IMR-90 (cell line): ENCODE results near the gene UBA1. TPM values are rescaled to one million over a fixed set of nuclear protein-coding genes. Genes with fewer than 3 reads are reported as not detected.

Experiments
- ATAC-seq: fragments of 200-7000 bp; cut with Tn5 transposase; 2 replicates; pipeline ENCODE4 v1.9.1; 2020; ENCODE audit warnings: low read depth, mild to moderate bottlenecking, moderate library complexity
- BruUV-seq: library from RNA; stranded (reverse); fragments of 400-500 nt; replicated peaks from 2 replicates; lab custom pipeline; 2021; lab: Mats Ljungman, UMichigan
- CTCF ChIA-PET: fragments of 300-600 bp; formaldehyde crosslinking; extraction: SDS; loops from one replicate; lab custom pipeline; 2021; ENCODE audit warnings: antibody characterized with exemption; lab: Yijun Ruan, JAX
- POLR2A ChIA-PET: fragments of 300-600 bp; sonication (Branson Sonifier 250); formaldehyde crosslinking; loops from one replicate; lab custom pipeline; 2022; ENCODE audit warnings: antibody characterized with exemption; ENCODE audit not compliant: unreplicated experiment; lab: Charles Lee
- DNase-seq: peaks from one replicate; pipeline ENCODE4 v3.0.0; 2013
- H2AFZ ChIP-seq: replicated peaks from 2 replicates; pipeline ENCODE3; 2013; ENCODE audit warnings: low read length, mild to moderate bottlenecking; ENCODE audit not compliant: poor library complexity
- H2AK5ac ChIP-seq: 2 replicates; pipeline ENCODE4 v1.6.1; 2013; ENCODE audit warnings: low read depth, low read length, inconsistent platforms
- H2AK9ac ChIP-seq: replicated peaks from 2 replicates; pipeline ENCODE3; 2013; ENCODE audit warnings: mild to moderate bottlenecking, low read depth, low read length, moderate library complexity; ENCODE audit not compliant: poor library complexity
- H2BK120ac ChIP-seq: 2 replicates; pipeline ENCODE4 v1.6.1; 2013; ENCODE audit warnings: low read depth, low read length, inconsistent platforms
- H2BK15ac ChIP-seq: 3 replicates; pipeline ENCODE4 v1.6.1; 2013; ENCODE audit warnings: low read depth, low read length, inconsistent platforms
- H2BK20ac ChIP-seq: 2 replicates; pipeline ENCODE4 v1.6.1; 2013; ENCODE audit warnings: low read depth, mild to moderate bottlenecking, inconsistent platforms, low read length, moderate library complexity
- H2BK5ac ChIP-seq: 2 replicates; pipeline ENCODE4 v1.6.1; 2013; ENCODE audit warnings: mild to moderate bottlenecking, low read depth, low read length, inconsistent platforms; ENCODE audit not compliant: poor library complexity, severe bottlenecking
- H3K14ac ChIP-seq: replicated peaks from 2 replicates; pipeline ENCODE4 v1.6.1; 2013; ENCODE audit warnings: low read depth, low read length, inconsistent platforms
- H3K18ac ChIP-seq: 2 replicates; pipeline ENCODE4 v1.6.1; 2013; ENCODE audit warnings: low read depth, low read length, control low read depth
- H3K23ac ChIP-seq: 2 replicates; pipeline ENCODE4 v1.6.1; 2013; ENCODE audit warnings: low read depth, low read length, inconsistent platforms
- H3K27ac ChIP-seq: 2 replicates; pipeline ENCODE4 v1.5.1; 2013; ENCODE audit warnings: mild to moderate bottlenecking, control low read depth, low read length; ENCODE audit not compliant: insufficient read depth
- H3K27me3 ChIP-seq: 2 replicates; pipeline ENCODE4 v1.6.1; 2013; ENCODE audit warnings: low read length; ENCODE audit not compliant: control insufficient read depth, insufficient read depth
- H3K36me3 ChIP-seq: 2 replicates; pipeline ENCODE4 v1.6.1; 2013; ENCODE audit warnings: low read length, mixed read lengths; ENCODE audit not compliant: control insufficient read depth, insufficient read depth
- H3K4ac ChIP-seq: 2 replicates; pipeline ENCODE4 v1.6.1; 2013; ENCODE audit warnings: low read depth, low read length, inconsistent platforms
- H3K4me1 ChIP-seq: 2 replicates; pipeline ENCODE4 v1.6.1; 2013; ENCODE audit warnings: low read length, mixed read lengths; ENCODE audit not compliant: control insufficient read depth, insufficient read depth
- H3K4me2 ChIP-seq: 2 replicates; pipeline ENCODE4 v1.6.1; 2013; ENCODE audit warnings: low read depth, mild to moderate bottlenecking, control low read depth, low read length, moderate library complexity
- H3K4me3 ChIP-seq: 2 replicates; pipeline ENCODE4 v1.5.1; 2013; ENCODE audit warnings: low read depth, mild to moderate bottlenecking, control low read depth, low read length, moderate library complexity; ENCODE audit not compliant: insufficient read depth
- H3K56ac ChIP-seq: 2 replicates; pipeline ENCODE4 v1.6.1; 2013; ENCODE audit warnings: low read length, inconsistent platforms; ENCODE audit not compliant: insufficient read depth; ENCODE audit errors: extremely low read depth
- H3K79me1 ChIP-seq, 2 experiments: 2 replicates each; pipeline ENCODE4 v1.6.1; 2013; ENCODE audit warnings: low read length in 2 of 2, inconsistent platforms in 1 of 2, low read depth in 1 of 2
- H3K9ac ChIP-seq: 2 replicates; pipeline ENCODE4 v1.6.1; 2013; ENCODE audit warnings: low read depth, low read length, control low read depth
- H3K9me1 ChIP-seq: 2 replicates; pipeline ENCODE4 v1.6.1; 2013; ENCODE audit warnings: low read length, inconsistent platforms; ENCODE audit not compliant: insufficient read depth
- H3K9me3 ChIP-seq: 2 replicates; pipeline ENCODE4 v1.6.1; 2013; ENCODE audit warnings: low read length; ENCODE audit not compliant: control insufficient read depth, insufficient read depth
- H4K20me1 ChIP-seq: 2 replicates; pipeline ENCODE4 v1.6.1; 2013; ENCODE audit warnings: low read length, inconsistent platforms; ENCODE audit not compliant: insufficient read depth
- H4K5ac ChIP-seq: 2 replicates; pipeline ENCODE4 v1.6.1; 2013; ENCODE audit warnings: mild to moderate bottlenecking, low read depth, low read length, control low read depth
- H4K8ac ChIP-seq, 2 experiments: 2 replicates each; pipeline ENCODE4 v1.6.1; 2013; ENCODE audit warnings: low read depth in 2 of 2, low read length in 2 of 2, control low read depth in 1 of 2, inconsistent platforms in 1 of 2
- H4K91ac ChIP-seq: 2 replicates; pipeline ENCODE4 v1.6.1; 2013; ENCODE audit warnings: low read depth, low read length, inconsistent platforms; ENCODE audit not compliant: insufficient read depth
- CEBPB ChIP-seq: IDR thresholded peaks from 2 replicates; pipeline ENCODE4 v1.6.1; 2012; ENCODE audit warnings: low read depth, low read length, improper control_type of control experiment
- CHD1 ChIP-seq: IDR thresholded peaks from 2 replicates; pipeline ENCODE4 v1.6.1; 2012; ENCODE audit warnings: low read depth, low read length, improper control_type of control experiment
- FOS ChIP-seq: fragments of 150-350 bp; IDR thresholded peaks from 2 replicates; pipeline ENCODE4 v1.6.1; 2016; ENCODE audit warnings: low read depth, low read length
- MAFK ChIP-seq: IDR thresholded peaks from 2 replicates; pipeline ENCODE4 v1.6.1; 2012; ENCODE audit warnings: low read depth, low read length, improper control_type of control experiment
- MAZ ChIP-seq: IDR thresholded peaks from 2 replicates; pipeline ENCODE4 v1.6.1; 2012; ENCODE audit warnings: low read depth, mild to moderate bottlenecking, low read length, improper control_type of control experiment, moderate library complexity, borderline replicate concordance
- MXI1 ChIP-seq: IDR thresholded peaks from 2 replicates; pipeline ENCODE4 v1.6.1; 2012; ENCODE audit warnings: low read depth, mild to moderate bottlenecking, low read length, moderate library complexity, borderline replicate concordance
- NFE2L2 ChIP-seq: fragments of 150-350 bp; IDR thresholded peaks from 2 replicates; pipeline ENCODE4 v1.6.1; 2016; ENCODE audit warnings: low read depth, mild to moderate bottlenecking, low read length
- RAD21 ChIP-seq: IDR thresholded peaks from 2 replicates; pipeline ENCODE4 v1.6.1; 2012; ENCODE audit warnings: low read length, improper control_type of control experiment
- RCOR1 ChIP-seq: IDR thresholded peaks from 2 replicates; pipeline ENCODE4 v1.6.1; 2012; ENCODE audit warnings: mild to moderate bottlenecking, low read length, improper control_type of control experiment; ENCODE audit not compliant: insufficient replicate concordance
- RFX5 ChIP-seq: IDR thresholded peaks from 2 replicates; pipeline ENCODE4 v1.8.0; 2012; ENCODE audit warnings: low read depth, mild to moderate bottlenecking, low read length, moderate library complexity
- SMC3 ChIP-seq: fragments of 150-350 bp; IDR thresholded peaks from 2 replicates; pipeline ENCODE4 v1.6.1; 2016; ENCODE audit warnings: low read depth, mild to moderate bottlenecking, antibody characterized with exemption, low read length, moderate library complexity
- WGBS, 2 experiments: methylation state at CpG; one replicate each; pipeline versions ENCODE4 v1.1.5 to v1.1.7; 2013; ENCODE audit warnings: missing lambda C conversion rate in 2 of 2; ENCODE audit not compliant: insufficient read length in 1 of 2; ENCODE audit errors: extremely low coverage in 2 of 2; 5-methylcytosine and 5-hydroxymethylcytosine counted together
- dilution Hi-C: fragments of 300-500 bp; cut with HindIII; formaldehyde crosslinking; loops from one replicate; pipeline ENCODE4 v1.14.3; 2018; ENCODE audit warnings: low sequenced_read_pairs; ENCODE audit not compliant: unreplicated experiment
- in situ Hi-C: fragments of 300-500 bp; cut with MboI; formaldehyde crosslinking; loops from 3 replicates; pipeline ENCODE4 v1.14.3; 2019; ENCODE audit warnings: low sequenced_read_pairs, inconsistent platforms, mixed read lengths
- intact Hi-C: fragments of 100-400 bp; cut with micrococcal nuclease; formaldehyde crosslinking; loops from 2 replicates; pipeline ENCODE4 v1.10.0; 2022
- polyA plus RNA-seq, 3 experiments: library from polyadenylated mRNA; depleted of rRNA; stranded (reverse); fragments of >200 nt; gene quantifications; 2 replicates each; pipeline ENCODE4 v1.2.3, GENCODE V29; 2012; ENCODE audit warnings: low replicate concordance in 1 of 3
- total RNA-seq: library from RNA; depleted of rRNA; stranded (reverse); fragments of >200 nt; gene quantifications from 2 replicates; pipeline ENCODE4 v1.2.3, GENCODE V29; 2012
- TF ChIP-seq, protein P1 (sequence below): conservative IDR thresholded peaks from 2 replicates; pipeline ENCODE4 v1.5.1; 2012; ENCODE audit warnings: mild to moderate bottlenecking, low read depth, low read length, improper control_type of control experiment
- TF ChIP-seq, protein P2 (sequence below): fragments of 150-350 bp; IDR thresholded peaks from 2 replicates; pipeline ENCODE4 v1.6.1; 2017; ENCODE audit warnings: mild to moderate bottlenecking, antibody characterized with exemption, low read length, low read depth
- TF ChIP-seq, protein P3 (sequence below): fragments of 150-350 bp; IDR thresholded peaks from 2 replicates; pipeline ENCODE4 v1.6.1; 2016; ENCODE audit warnings: low read depth, mild to moderate bottlenecking, low read length, moderate library complexity, borderline replicate concordance

The UBA1 gene
- total and polyA plus RNA-seq, 2 of the 4 experiments (the other 2 are of a cell fraction): 299 to 343 TPM

DNA sequence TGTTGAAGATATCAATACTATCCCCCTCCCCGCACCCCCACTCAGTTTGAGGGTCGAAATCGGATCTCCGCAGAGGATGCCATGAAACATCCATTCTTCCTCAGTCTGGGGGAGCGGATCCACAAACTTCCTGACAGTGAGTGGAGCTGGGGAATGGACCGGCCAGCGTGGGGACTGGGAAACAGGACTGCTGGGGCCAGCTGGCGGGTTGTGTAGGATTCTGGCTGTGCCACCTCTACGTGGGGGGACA lies 33.6 kb downstream of the UBA1 start:
- H3K56ac ChIP-seq: no peak overlapping the region
- dilution Hi-C loops (no loop called here), in situ Hi-C loops (no loop called here), intact Hi-C loops (no loop called here)
- no peak overlapping the region for H2AFZ ChIP-seq
- no peak overlapping the region for H3K23ac ChIP-seq
- no peak overlapping the region for H3K4me3 ChIP-seq
- H2BK120ac ChIP-seq: no peak overlapping the region
- H3K9me3 ChIP-seq: no peaks in the 10 kb centered on the region
- no peak overlapping the region for H3K27ac ChIP-seq
- H2AK5ac ChIP-seq: no peak overlapping the region
- ChIA-PET POLR2A (no interaction called here), CTCF (interaction anchor here (0.6 kb wide), 1 partner anchor 60 kb away, joined by 3 read pairs; no protein-coding TSS in a partner anchor)
- no peaks in the 10 kb centered on the region for H3K4me1 ChIP-seq
- H3K9ac ChIP-seq: no peak overlapping the region
- BruUV-seq: no TSS peak
- no peak for ATAC-seq
- no peak overlapping the region for H3K14ac ChIP-seq
- H4K20me1 ChIP-seq: peaks cover 19% of the 10 kb centered on the region
- no peak overlapping the region for H4K8ac ChIP-seq
- H2AK9ac ChIP-seq: no peak overlapping the region
- no peak overlapping the region for H2BK20ac ChIP-seq
- H3K36me3 ChIP-seq: peaks cover 55% of the 10 kb centered on the region
- peaks cover 1 to 4% of the 10 kb centered on the region in 2 experiments; a peak in 1 of 4 replicates for H3K79me1 ChIP-seq
- no peak overlapping the region for H4K5ac ChIP-seq
- H3K4me2 ChIP-seq: no peak overlapping the region
- H2BK15ac ChIP-seq: no peak overlapping the region
- DNase-seq: no peak
- H4K91ac ChIP-seq: no peak overlapping the region
- TF ChIP-seq RAD21 (no peak), MAFK (no peak), NFE2L2 (no peak), SMC3 (no peak), FOS (no peak), RCOR1 (no peak), CHD1 (no peak), MXI1 (no peak), CEBPB (no peak), MAZ (no peak), RFX5 (no peak)
- TF ChIP-seq, protein P1, sequence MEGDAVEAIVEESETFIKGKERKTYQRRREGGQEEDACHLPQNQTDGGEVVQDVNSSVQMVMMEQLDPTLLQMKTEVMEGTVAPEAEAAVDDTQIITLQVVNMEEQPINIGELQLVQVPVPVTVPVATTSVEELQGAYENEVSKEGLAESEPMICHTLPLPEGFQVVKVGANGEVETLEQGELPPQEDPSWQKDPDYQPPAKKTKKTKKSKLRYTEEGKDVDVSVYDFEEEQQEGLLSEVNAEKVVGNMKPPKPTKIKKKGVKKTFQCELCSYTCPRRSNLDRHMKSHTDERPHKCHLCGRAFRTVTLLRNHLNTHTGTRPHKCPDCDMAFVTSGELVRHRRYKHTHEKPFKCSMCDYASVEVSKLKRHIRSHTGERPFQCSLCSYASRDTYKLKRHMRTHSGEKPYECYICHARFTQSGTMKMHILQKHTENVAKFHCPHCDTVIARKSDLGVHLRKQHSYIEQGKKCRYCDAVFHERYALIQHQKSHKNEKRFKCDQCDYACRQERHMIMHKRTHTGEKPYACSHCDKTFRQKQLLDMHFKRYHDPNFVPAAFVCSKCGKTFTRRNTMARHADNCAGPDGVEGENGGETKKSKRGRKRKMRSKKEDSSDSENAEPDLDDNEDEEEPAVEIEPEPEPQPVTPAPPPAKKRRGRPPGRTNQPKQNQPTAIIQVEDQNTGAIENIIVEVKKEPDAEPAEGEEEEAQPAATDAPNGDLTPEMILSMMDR: no peak
- TF ChIP-seq, protein P2, sequence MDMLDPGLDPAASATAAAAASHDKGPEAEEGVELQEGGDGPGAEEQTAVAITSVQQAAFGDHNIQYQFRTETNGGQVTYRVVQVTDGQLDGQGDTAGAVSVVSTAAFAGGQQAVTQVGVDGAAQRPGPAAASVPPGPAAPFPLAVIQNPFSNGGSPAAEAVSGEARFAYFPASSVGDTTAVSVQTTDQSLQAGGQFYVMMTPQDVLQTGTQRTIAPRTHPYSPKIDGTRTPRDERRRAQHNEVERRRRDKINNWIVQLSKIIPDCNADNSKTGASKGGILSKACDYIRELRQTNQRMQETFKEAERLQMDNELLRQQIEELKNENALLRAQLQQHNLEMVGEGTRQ: no peak
- TF ChIP-seq, protein P3, sequence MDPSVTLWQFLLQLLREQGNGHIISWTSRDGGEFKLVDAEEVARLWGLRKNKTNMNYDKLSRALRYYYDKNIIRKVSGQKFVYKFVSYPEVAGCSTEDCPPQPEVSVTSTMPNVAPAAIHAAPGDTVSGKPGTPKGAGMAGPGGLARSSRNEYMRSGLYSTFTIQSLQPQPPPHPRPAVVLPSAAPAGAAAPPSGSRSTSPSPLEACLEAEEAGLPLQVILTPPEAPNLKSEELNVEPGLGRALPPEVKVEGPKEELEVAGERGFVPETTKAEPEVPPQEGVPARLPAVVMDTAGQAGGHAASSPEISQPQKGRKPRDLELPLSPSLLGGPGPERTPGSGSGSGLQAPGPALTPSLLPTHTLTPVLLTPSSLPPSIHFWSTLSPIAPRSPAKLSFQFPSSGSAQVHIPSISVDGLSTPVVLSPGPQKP: no peak
- H3K4ac ChIP-seq: no peak overlapping the region
- no peak overlapping the region for H2BK5ac ChIP-seq
- 80% methylated on average over 1 of the region's 9 CpGs; no CpG with 5 or more reads in 1 of the 2 experiments for WGBS, 2 experiments
- no peak overlapping the region for H3K18ac ChIP-seq
- peaks cover 10% of the 10 kb centered on the region; the same call in 1 of the 2 replicates for H3K27me3 ChIP-seq
- H3K9me1 ChIP-seq: peaks cover 4% of the 10 kb centered on the region; the same call in 1 of the 2 replicates
